Stomach (tissue), 9 donors: ENCODE results near the gene RABL6. TPM values are rescaled to one million over a fixed set of nuclear protein-coding genes. Genes with fewer than 3 reads are reported as not detected.

Experiments used
- DNase-seq, 2 donors: peaks; one replicate each; pipeline versions ENCODE4 v3.0.0 to v3.0.0-alpha.2; 2013 to 2019
- H3K27ac ChIP-seq, 5 donors: fragments of 200-600 bp in 4 of 5; sonication (generic) in 4 of 5; one replicate each; pipeline ENCODE4 v1.5.1; 2013 to 2019; ENCODE audit warnings: mild to moderate bottlenecking in 1 of 5, moderate library complexity in 1 of 5
- H3K27me3 ChIP-seq, 3 donors: fragments of 200-600 bp; sonication (generic); one replicate each; pipeline ENCODE4 v1.5.1; 2017 to 2019; ENCODE audit warnings: mixed run types in 1 of 3
- H3K36me3 ChIP-seq, 4 donors: fragments of 200-600 bp; sonication (generic); 1 replicate in 3 of 4; 2 replicates in 1 of 4; pipeline ENCODE4 v1.5.1; 2016 to 2019
- H3K4me1 ChIP-seq, 4 donors: fragments of 200-600 bp; sonication (generic); one replicate each; pipeline ENCODE4 v1.5.1; 2016 to 2019
- H3K4me3 ChIP-seq, 4 donors: fragments of 200-600 bp; sonication (generic) in 3 of 4; one replicate each; pipeline ENCODE4 v1.5.1; 2016 to 2019; ENCODE audit warnings: mild to moderate bottlenecking in 1 of 4
- H3K9me3 ChIP-seq, 4 donors: fragments of 200-600 bp; sonication (generic); one replicate each; pipeline ENCODE4 v1.5.1; 2016 to 2019
- CTCF ChIP-seq, 7 experiments: fragments of 450-650 bp in 4 of 7; fragments of 200-600 bp in 3 of 7; sonication (generic) in 3 of 7; IDR thresholded peaks; one replicate each; pipeline ENCODE4 v1.5.1; 2016 to 2019; ENCODE audit warnings: antibody characterized with exemption in 7 of 7, control low read depth in 2 of 7, mild to moderate bottlenecking in 1 of 7
- EP300 ChIP-seq: sonication (generic); formaldehyde crosslinking; IDR thresholded peaks from one replicate; pipeline ENCODE4 v1.6.1; 2017; ENCODE audit warnings: antibody characterized with exemption
- POLR2A ChIP-seq, 4 donors: fragments of 450-650 bp; IDR thresholded peaks; one replicate each; pipeline ENCODE4 v1.6.1; 2016; ENCODE audit warnings: antibody characterized with exemption in 4 of 4, control low read depth in 2 of 4, mild to moderate bottlenecking in 1 of 4, moderate library complexity in 1 of 4
- POLR2AphosphoS5 ChIP-seq, 3 donors: sonication (generic); formaldehyde crosslinking; IDR thresholded peaks; one replicate each; pipeline ENCODE4 v1.6.1; 2016; ENCODE audit warnings: antibody characterized with exemption in 3 of 3
- WGBS, 5 donors: extraction: QIAGEN DNeasy Blood & Tissue Kit in 3 of 5; methylation state at CpG; one replicate each; pipeline versions ENCODE4 v1.1.5 to v1.1.7; 2013 to 2018; 5-methylcytosine and 5-hydroxymethylcytosine counted together
- intact Hi-C: fragments of 100-400 bp; cut with DNase I; formaldehyde crosslinking; loops from one replicate; pipeline ENCODE4 v1.15.1; 2023; ENCODE audit warnings: low total_unique reads
- polyA plus RNA-seq, 3 donors: library from polyadenylated mRNA; stranded (reverse); fragments of 200-250 nt; gene quantifications; one replicate each; pipeline ENCODE4 v1.2.3, GENCODE V29; 2013
- total RNA-seq, 5 donors: library from RNA; depleted of rRNA; stranded (reverse); fragments of >200 nt; gene quantifications; one replicate each; pipeline versions ENCODE4 v1.1.0 to v1.2.3, GENCODE V29; 2014 to 2016
- donor health status: healthy with polysubstance abuse.
- donor health status: Bipolar disorder and iron deficiency.
- donor health status: healthy.

RABL6 gene
- total and polyA plus RNA-seq, 8 donors, result 47.4 to 615 (median 62.9) TPM

GRCh38 chr9:136885950-136886578 lies 78.3 kb downstream of the RABL6 start, which contains the start of gene TRAF2:
TRAF2 (plus strand) TSS chr9:136886516; CDS start chr9:136898741, 12,225 bp downstream.
- Histone ChIP-seq H3K9me3 (no peaks in the 10 kb centered on the region), H3K27ac (peak within 1 kb of the TSS; percentile 42 to 97 (median 89)), H3K27me3 (no peaks in the 10 kb centered on the region), H3K4me3 (peak within 1 kb of the TSS; percentile 82 to 98 (median 94)), H3K4me1 (peaks cover 21 to 61% (median 45%) of the 10 kb centered on the region in 4 donors), H3K36me3 (peaks cover 0 to 11% (median 10%) of the 10 kb centered on the region in 4 donors)
- intact Hi-C loops, result no loop called here
- peak; percentile 99 for DNase-seq
- TF ChIP-seq EP300, result no peak
- no peak for TF ChIP-seq POLR2A (IDR thresholded peaks at IDR 0.05)
- TF ChIP-seq POLR2AphosphoS5 (IDR thresholded peaks at IDR 0.05), result peak in 2 of 3 donors; percentile 74 to 82
- no peak for TF ChIP-seq CTCF (IDR thresholded peaks at IDR 0.05)
- 0 to 1% (median 0%) methylated on average over 10 to 88 of the region's 88 CpGs for WGBS, 5 donors

GRCh38 chr9:136886610-136887597 lies 79.2 kb downstream of the RABL6 start:
- WGBS, 5 donors, result 1 to 4% (median 1%) methylated on average over 32 to 76 of the region's 76 CpGs
- H3K9me3 ChIP-seq, result no peaks in the 10 kb centered on the region
- peak overlapping the region; percentile 42 to 97 (median 89) for H3K27ac ChIP-seq
- intact Hi-C loops, result no loop called here
- H3K4me1 ChIP-seq, result peaks cover 15 to 53% (median 40%) of the 10 kb centered on the region in 4 donors
- peak overlapping the region; percentile 82 to 98 (median 94) for H3K4me3 ChIP-seq
- no peak for TF ChIP-seq EP300
- peak in 1 of 2 donors; percentile 66 for DNase-seq
- H3K27me3 ChIP-seq, result no peaks in the 10 kb centered on the region
- peaks cover 0 to 18% (median 17%) of the 10 kb centered on the region in 4 donors for H3K36me3 ChIP-seq

GRCh38 chr9:136888454-136888853 lies 80.7 kb downstream of the RABL6 start:
- H3K36me3 ChIP-seq, result peaks cover 0 to 28% (median 25%) of the 10 kb centered on the region in 4 donors
- H3K4me1 ChIP-seq, result peaks cover 7 to 37% (median 28%) of the 10 kb centered on the region in 4 donors
- H3K27ac ChIP-seq, result no peak overlapping the region
- WGBS, 5 donors, result 53 to 81% (median 66%) methylated on average over 8 of the region's 8 CpGs
- H3K4me3 ChIP-seq, result no peak overlapping the region
- TF ChIP-seq POLR2AphosphoS5 (IDR thresholded peaks at IDR 0.05) (no peak), POLR2A (IDR thresholded peaks at IDR 0.05) (no peak), EP300 (no peak), CTCF (IDR thresholded peaks at IDR 0.05) (no peak)
- H3K27me3 ChIP-seq, result no peaks in the 10 kb centered on the region
- DNase-seq, result no peak
- H3K9me3 ChIP-seq, result no peaks in the 10 kb centered on the region
- intact Hi-C loops, result no loop called here

- 92 to 96% (median 94%) methylated on average over 42 of the region's 42 CpGs for WGBS, 5 donors
- DNase-seq, result no peak
- intact Hi-C loops, result no loop called here
- Histone ChIP-seq H3K4me3 (no peak overlapping the region), H3K36me3 (peaks cover 0 to 38% (median 30%) of the 10 kb centered on the region in 4 donors), H3K27me3 (no peaks in the 10 kb centered on the region), H3K9me3 (no peaks in the 10 kb centered on the region), H3K27ac (no peak overlapping the region), H3K4me1 (peaks cover 7 to 35% (median 31%) of the 10 kb centered on the region in 4 donors)
- no peak for TF ChIP-seq CTCF (IDR thresholded peaks at IDR 0.05)
- no peak for TF ChIP-seq POLR2AphosphoS5 (IDR thresholded peaks at IDR 0.05)
- no peak for TF ChIP-seq EP300
- TF ChIP-seq POLR2A (IDR thresholded peaks at IDR 0.05), result no peak
These were observed 82.1 kb downstream of the RABL6 start for GRCh38 chr9:136889858-136890257.
